HepG2 (cell line): ENCODE measurements around the gene BATF. TPM values are rescaled to one million over a fixed set of nuclear protein-coding genes. Genes with fewer than 3 reads are reported as not detected.
A peak's percentile ranks its signal among the peaks of the same experiment; 100 is the strongest.

Source experiments
- ATF1 ChIP-seq: IDR thresholded peaks from 2 replicates; pipeline ENCODE4 v1.6.1; 2016; ENCODE audit warnings: mild to moderate bottlenecking, control low read depth
- ATF7 ChIP-seq, 2 experiments: fragments of 450-650 bp in 1 of 2; sonication (generic) in 1 of 2; formaldehyde crosslinking in 1 of 2; IDR thresholded peaks; 2 replicates each; pipeline versions ENCODE4 v1.4.0 to v1.6.1; 2016 to 2020; ENCODE audit warnings: antibody characterized with exemption in 1 of 2, mild to moderate bottlenecking in 1 of 2, missing genetic modification reagents in 1 of 2
- CHD4 ChIP-seq: fragments of 200-600 bp; sonication (generic); IDR thresholded peaks from 2 replicates; pipeline ENCODE4 v1.7.0; 2017; ENCODE audit warnings: mild to moderate bottlenecking, low read length, borderline replicate concordance
- GLMP ChIP-seq: sonication (generic); formaldehyde crosslinking; IDR thresholded peaks from 2 replicates; pipeline ENCODE4 v1.9.0; 2021; ENCODE audit warnings: missing genetic modification reagents, mild to moderate bottlenecking, borderline replicate concordance
- LRRFIP1 ChIP-seq: sonication (generic); formaldehyde crosslinking; conservative IDR thresholded peaks from 2 replicates; pipeline ENCODE4 v1.4.0; 2020; ENCODE audit warnings: missing genetic modification reagents
- MZF1 ChIP-seq: sonication (generic); formaldehyde crosslinking; IDR thresholded peaks from 2 replicates; pipeline ENCODE4 v1.8.1; 2023; ENCODE audit warnings: mild to moderate bottlenecking, missing genetic modification reagents, borderline replicate concordance
- NFYB ChIP-seq: sonication (generic); formaldehyde crosslinking; IDR thresholded peaks from 2 replicates; pipeline ENCODE4 v1.4.0; 2020; ENCODE audit warnings: missing genetic modification reagents
- RBFOX2 ChIP-seq: fragments of 200-400 bp; formaldehyde crosslinking; IDR thresholded peaks from 2 replicates; pipeline ENCODE4 v1.6.1; 2017; ENCODE audit warnings: low read depth, mild to moderate bottlenecking, low read length
- TSC22D2 ChIP-seq: sonication (generic); formaldehyde crosslinking; IDR thresholded peaks from 2 replicates; pipeline ENCODE4 v1.5.1; 2020; ENCODE audit warnings: missing genetic modification reagents, mild to moderate bottlenecking, borderline replicate concordance
- ZBTB10 ChIP-seq: sonication (generic); formaldehyde crosslinking; IDR thresholded peaks from 2 replicates; pipeline ENCODE4 v1.4.0; 2020; ENCODE audit warnings: missing genetic modification reagents, borderline replicate concordance
- ZBTB20 ChIP-seq: sonication (generic); formaldehyde crosslinking; IDR thresholded peaks from 2 replicates; pipeline ENCODE4 v1.8.1; 2023; ENCODE audit warnings: missing genetic modification reagents, low read depth, mild to moderate bottlenecking, borderline replicate concordance
- ZFP36L1 ChIP-seq: sonication (generic); formaldehyde crosslinking; IDR thresholded peaks from 2 replicates; pipeline ENCODE4 v1.8.0; 2022; ENCODE audit warnings: mild to moderate bottlenecking, missing genetic modification reagents, moderate library complexity
- ZFP82 ChIP-seq: sonication (generic); formaldehyde crosslinking; IDR thresholded peaks from 2 replicates; pipeline ENCODE4 v1.5.1; 2020; ENCODE audit warnings: mild to moderate bottlenecking, missing genetic modification reagents, borderline replicate concordance
- ZFX ChIP-seq: sonication (generic); formaldehyde crosslinking; IDR thresholded peaks from 2 replicates; pipeline ENCODE4 v1.4.0; 2020; ENCODE audit warnings: mild to moderate bottlenecking, low read depth, missing genetic modification reagents, moderate library complexity
- ZNF501 ChIP-seq: sonication (generic); formaldehyde crosslinking; IDR thresholded peaks from 2 replicates; pipeline ENCODE4 v1.5.1; 2020; ENCODE audit warnings: mild to moderate bottlenecking, moderate library complexity, missing genetic modification reagents
- ZNF619 ChIP-seq: sonication (generic); formaldehyde crosslinking; IDR thresholded peaks from 2 replicates; pipeline ENCODE4 v1.4.0; 2020; ENCODE audit warnings: mild to moderate bottlenecking, missing genetic modification reagents
- polyA plus RNA-seq, 8 experiments: library from polyadenylated mRNA; depleted of rRNA in 3 of 8; stranded (reverse) in 7 of 8; unstranded in 1 of 8; fragments of >200 nt; fragmentation: Illumina TruSeq in 4 of 8; extraction: Trizol in 4 of 8; gene quantifications; 2 replicates each; pipeline versions ENCODE4 v1.2.1 to v1.2.3, GENCODE V29; 2011 to 2016; ENCODE audit warnings: low read depth in 4 of 8, missing spikeins in 1 of 8, mixed read lengths in 1 of 8; ENCODE audit not compliant: insufficient read depth in 1 of 8
- total RNA-seq, 5 experiments: library from RNA; depleted of rRNA; stranded (reverse); fragments of >200 nt; fragmentation: Illumina TruSeq; extraction: Trizol; gene quantifications; 2 replicates each; pipeline ENCODE4 v1.2.3, GENCODE V29; 2016; ENCODE audit warnings: low read depth in 1 of 5

Gene BATF
- total and polyA plus RNA-seq, 2 of the 13 experiments (the other 11 are each of a cell fraction or from before 2014, with no cell fraction given): 0.22 to 0.37 TPM

GRCh38 chr14:75578102-75578785, 56.0 kb downstream of the BATF start, which contains the start of gene FLVCR2 (continued):
- TF ChIP-seq MZF1 (CRISPR knock-in tag) (no peak), ATF1 (CRISPR knock-in tag) (no peak), TSC22D2 (CRISPR knock-in tag) (no peak), RBFOX2 (peak; percentile 59), ZBTB20 (no peak), ZFX (0 out of 2 replicates have a peak, but pooled peaks have one; percentile 13), GLMP (CRISPR knock-in tag) (no peak), ATF7 (IDR thresholded peaks at IDR 0.05) (no peak), ATF7 (CRISPR knock-in tag; IDR thresholded peaks at IDR 0.05) (no peak), CHD4 (no peak), NFYB (no peak), ZNF501 (CRISPR knock-in tag) (no peak), ZFP36L1 (CRISPR knock-in tag) (no peak), LRRFIP1 (no peak), ZBTB10 (CRISPR knock-in tag) (no peak), ZNF619 (CRISPR knock-in tag) (no peak), ZFP82 (CRISPR knock-in tag) (no peak)
